ENCODE results near the gene MTHFR. TPM values are rescaled to one million over a fixed set of nuclear protein-coding genes. Genes with fewer than 3 reads are reported as not detected.

MTHFR gene
- total RNA-seq, 1 donor from 2014 or later = 18.1 TPM

- no peak overlapping the region for H3K27ac Mint-ChIP-seq
- intact Hi-C loops (cut with micrococcal nuclease) = loop anchor here (10.0 kb wide), 1 partner anchor 364 kb away; the partner anchor contains the start of gene TNFRSF1B
- peaks cover 33% of the 10 kb centered on the region for H3K4me1 Mint-ChIP-seq (ENCODE audit: low read depth)
Measured at GRCh38 chr1:11800391-11800755, 5.4 kb downstream of the MTHFR start.

GRCh38 chr1:11799896-11800295 lies 5.9 kb downstream of the MTHFR start:
- Mint-ChIP-seq H3K4me3 (no peak overlapping the region), H3K36me3 (ENCODE audit: low read depth) (peaks cover 21% of the 10 kb centered on the region), H3K9me3 (no peaks in the 10 kb centered on the region), H3K27ac (no peak overlapping the region), H3K27me3 (ENCODE audit: insufficient read depth) (no peaks in the 10 kb centered on the region), H3K4me1 (ENCODE audit: low read depth) (peaks cover 31% of the 10 kb centered on the region)
- no peak for DNase-seq (ENCODE audit: low spot score)
- intact Hi-C loops (cut with micrococcal nuclease) = loop anchor here (10.0 kb wide), 1 partner anchor 365 kb away; the partner anchor contains the start of gene TNFRSF1B

More at GRCh38 chr1:11800391-11800755, 5.4 kb downstream of the MTHFR start:
- Mint-ChIP-seq H3K27me3 (ENCODE audit: insufficient read depth) (no peaks in the 10 kb centered on the region), H3K4me3 (no peak overlapping the region), H3K9me3 (no peaks in the 10 kb centered on the region), H3K36me3 (ENCODE audit: low read depth) (peaks cover 19% of the 10 kb centered on the region)
- no peak for DNase-seq (ENCODE audit: low spot score)

- Mint-ChIP-seq H3K4me1 (ENCODE audit: low read depth) (peaks cover 23% of the 10 kb centered on the region), H3K27ac (no peak overlapping the region), H3K27me3 (ENCODE audit: insufficient read depth) (no peaks in the 10 kb centered on the region), H3K4me3 (no peak overlapping the region), H3K36me3 (ENCODE audit: low read depth) (peaks cover 26% of the 10 kb centered on the region), H3K9me3 (no peaks in the 10 kb centered on the region)
- intact Hi-C loops (cut with micrococcal nuclease) = no loop called here
- no peak for DNase-seq (ENCODE audit: low spot score)
Measured at GRCh38 chr1:11799099-11799498, 6.7 kb downstream of the MTHFR start.

- intact Hi-C loops (cut with micrococcal nuclease) = no loop called here
- Mint-ChIP-seq H3K4me1 (ENCODE audit: low read depth) (peaks cover 9% of the 10 kb centered on the region), H3K27me3 (ENCODE audit: insufficient read depth) (no peaks in the 10 kb centered on the region), H3K4me3 (no peak overlapping the region), H3K9me3 (no peaks in the 10 kb centered on the region), H3K27ac (no peak overlapping the region), H3K36me3 (ENCODE audit: low read depth) (peaks cover 23% of the 10 kb centered on the region)
- no peak for DNase-seq (ENCODE audit: low spot score)
Measured at GRCh38 chr1:11797525-11798216, 8.1 kb downstream of the MTHFR start.

GRCh38 chr1:11796036-11796828 lies 9.5 kb downstream of the MTHFR start:
- H3K4me3 Mint-ChIP-seq = no peak overlapping the region
- no peaks in the 10 kb centered on the region for H3K9me3 Mint-ChIP-seq
- peaks cover 34% of the 10 kb centered on the region for H3K36me3 Mint-ChIP-seq (ENCODE audit: low read depth)
- no peaks in the 10 kb centered on the region for H3K4me1 Mint-ChIP-seq (ENCODE audit: low read depth)
- no peaks in the 10 kb centered on the region for H3K27me3 Mint-ChIP-seq (ENCODE audit: insufficient read depth)
- no peak overlapping the region for H3K27ac Mint-ChIP-seq
- intact Hi-C loops (cut with micrococcal nuclease) = no loop called here
- no peak for DNase-seq (ENCODE audit: low spot score)

GRCh38 chr1:11795238-11795890 lies 10.4 kb downstream of the MTHFR start:
- H3K27me3 Mint-ChIP-seq (ENCODE audit: insufficient read depth) = no peaks in the 10 kb centered on the region
- DNase-seq (ENCODE audit: low spot score) = no peak
- no peak overlapping the region for H3K4me3 Mint-ChIP-seq
- no peak overlapping the region for H3K27ac Mint-ChIP-seq
- H3K9me3 Mint-ChIP-seq = no peaks in the 10 kb centered on the region
- intact Hi-C loops (cut with micrococcal nuclease) = no loop called here
- no peaks in the 10 kb centered on the region for H3K4me1 Mint-ChIP-seq (ENCODE audit: low read depth)
- peaks cover 32% of the 10 kb centered on the region for H3K36me3 Mint-ChIP-seq (ENCODE audit: low read depth)

- H3K9me3 Mint-ChIP-seq = no peaks in the 10 kb centered on the region
- no peak for DNase-seq (ENCODE audit: low spot score)
- intact Hi-C loops (cut with micrococcal nuclease) = no loop called here
- no peaks in the 10 kb centered on the region for H3K4me1 Mint-ChIP-seq (ENCODE audit: low read depth)
- no peak overlapping the region for H3K27ac Mint-ChIP-seq
- H3K27me3 Mint-ChIP-seq (ENCODE audit: insufficient read depth) = no peaks in the 10 kb centered on the region
- peaks cover 27% of the 10 kb centered on the region for H3K36me3 Mint-ChIP-seq (ENCODE audit: low read depth)
- H3K4me3 Mint-ChIP-seq = no peak overlapping the region
Measured at GRCh38 chr1:11794446-11795237, 11.1 kb downstream of the MTHFR start.

- no peaks in the 10 kb centered on the region for H3K9me3 Mint-ChIP-seq
- H3K4me1 Mint-ChIP-seq (ENCODE audit: low read depth) = no peaks in the 10 kb centered on the region
- H3K27me3 Mint-ChIP-seq (ENCODE audit: insufficient read depth) = no peaks in the 10 kb centered on the region
- peaks cover 25% of the 10 kb centered on the region for H3K36me3 Mint-ChIP-seq (ENCODE audit: low read depth)
- intact Hi-C loops (cut with micrococcal nuclease) = no loop called here
- DNase-seq (ENCODE audit: low spot score) = no peak
- no peak overlapping the region for H3K4me3 Mint-ChIP-seq
- no peak overlapping the region for H3K27ac Mint-ChIP-seq
Measured at GRCh38 chr1:11793819-11794218, 11.9 kb downstream of the MTHFR start.

- DNase-seq (ENCODE audit: low spot score) = no peak
- Mint-ChIP-seq H3K36me3 (ENCODE audit: low read depth) (peaks cover 23% of the 10 kb centered on the region), H3K4me3 (no peak overlapping the region), H3K27me3 (ENCODE audit: insufficient read depth) (no peaks in the 10 kb centered on the region), H3K4me1 (ENCODE audit: low read depth) (no peaks in the 10 kb centered on the region), H3K9me3 (no peaks in the 10 kb centered on the region), H3K27ac (no peak overlapping the region)
- intact Hi-C loops (cut with micrococcal nuclease) = no loop called here
Measured at GRCh38 chr1:11792106-11792505, 13.7 kb downstream of the MTHFR start.

- Mint-ChIP-seq H3K4me1 (ENCODE audit: low read depth) (no peaks in the 10 kb centered on the region), H3K4me3 (no peak overlapping the region), H3K27ac (no peak overlapping the region), H3K27me3 (ENCODE audit: insufficient read depth) (no peaks in the 10 kb centered on the region), H3K9me3 (no peaks in the 10 kb centered on the region), H3K36me3 (ENCODE audit: low read depth) (peaks cover 23% of the 10 kb centered on the region)
- intact Hi-C loops (cut with micrococcal nuclease) = no loop called here
- DNase-seq (ENCODE audit: low spot score) = no peak
Measured at GRCh38 chr1:11790880-11791715, 14.7 kb downstream of the MTHFR start.

GRCh38 chr1:11790101-11790879 lies 15.5 kb downstream of the MTHFR start:
- Mint-ChIP-seq H3K27me3 (ENCODE audit: insufficient read depth) (no peaks in the 10 kb centered on the region), H3K4me1 (ENCODE audit: low read depth) (no peaks in the 10 kb centered on the region), H3K36me3 (ENCODE audit: low read depth) (peaks cover 22% of the 10 kb centered on the region), H3K27ac (no peak overlapping the region), H3K4me3 (no peak overlapping the region), H3K9me3 (no peaks in the 10 kb centered on the region)
- DNase-seq (ENCODE audit: low spot score) = no peak
- intact Hi-C loops (cut with micrococcal nuclease) = no loop called here

Data from activated T-helper 1 cell treated with anti-CD3 and anti-CD28 coated beads, Interleukin-12 subunit alpha, Interleukin-12 subunit beta, Interleukin-2, Interleukin-4 antibody, amounts not matched to agents 30 ng/mL and 10 ng/mL and 1 ng/mL, durations not matched to agents 14 hours and 24 hours and 36 hours (primary cell).